Endothelial cell of umbilical vein (primary cell): ENCODE data around the gene CARD19. TPM values are rescaled to one million over a fixed set of nuclear protein-coding genes. Genes with fewer than 3 reads are reported as not detected.

Experiments used
- BruUV-seq: library from RNA; stranded (reverse); fragments of 400-500 nt; replicated peaks from 2 replicates; lab custom pipeline; 2021; lab: Mats Ljungman, UMichigan
- CTCF ChIA-PET: fragments of 300-600, 350-600 bp; sonication (Branson Sonifier 250); formaldehyde crosslinking; loops from one replicate; lab custom pipeline; 2021; ENCODE audit warnings: antibody characterized with exemption, inconsistent platforms; lab: Charles Lee
- POLR2A ChIA-PET: fragments of 300-600, 350-600 bp; sonication (Branson Sonifier 250); formaldehyde crosslinking; loops from one replicate; lab custom pipeline; 2021; ENCODE audit warnings: antibody characterized with exemption, inconsistent platforms; lab: Charles Lee
- DNase-seq: peaks from one replicate; pipeline ENCODE4 v3.0.0-alpha.2; 2011; ENCODE audit warnings: low read depth, low spot score
- FAIRE-seq: peaks from 2 replicates; lab custom pipeline; 2011; peaks lifted over from hg19 to GRCh38; lab: Jason Lieb, UNC
- H2AFZ ChIP-seq: 2 replicates; pipeline ENCODE4 v1.6.0; 2012; ENCODE audit warnings: low read depth, low read length, control low read depth, inconsistent platforms
- H3K27ac ChIP-seq: 2 replicates; pipeline ENCODE4 v1.5.1; 2011; ENCODE audit warnings: low read depth, mild to moderate bottlenecking, control low read depth, low read length, moderate library complexity; ENCODE audit not compliant: insufficient read depth
- H3K27me3 ChIP-seq, 2 experiments: 2 replicates each; pipeline versions ENCODE4 v1.6.0 to v1.6.1; 2011; ENCODE audit warnings: low read length in 2 of 2, mixed read lengths in 1 of 2; ENCODE audit not compliant: control insufficient read depth in 2 of 2, insufficient read depth in 2 of 2
- H3K36me3 ChIP-seq, 2 experiments: 2 replicates in 1 of 2; 3 replicates in 1 of 2; pipeline ENCODE4 v1.5.1; 2011; ENCODE audit warnings: low read length in 2 of 2, mild to moderate bottlenecking in 1 of 2, moderate library complexity in 1 of 2; ENCODE audit not compliant: control insufficient read depth in 2 of 2, insufficient read depth in 2 of 2; ENCODE audit errors: extremely low read depth in 1 of 2
- H3K4me1 ChIP-seq: 3 replicates; pipeline ENCODE4 v1.5.1; 2011; ENCODE audit warnings: mild to moderate bottlenecking, low read length; ENCODE audit not compliant: control insufficient read depth, insufficient read depth; ENCODE audit errors: extremely low read depth
- H3K4me2 ChIP-seq: 2 replicates; pipeline ENCODE4 v1.6.1; 2011; ENCODE audit warnings: low read length, control low read depth, mixed read lengths; ENCODE audit not compliant: insufficient read depth
- H3K4me3 ChIP-seq, 3 experiments: fragments of 200-600 bp in 1 of 3; sonication (generic), shearing (Covaris generic) in 1 of 3; replicated peaks in 1 of 3; 2 replicates each; pipeline ENCODE4 v1.5.1; 2011 to 2016; ENCODE audit warnings: control low read depth in 3 of 3, low read length in 3 of 3, mild to moderate bottlenecking in 2 of 3, inconsistent platforms in 1 of 3, low read depth in 1 of 3, moderate library complexity in 1 of 3; ENCODE audit not compliant: insufficient read depth in 1 of 3
- H3K79me2 ChIP-seq: 2 replicates; pipeline ENCODE4 v1.6.0; 2012; ENCODE audit warnings: low read length, inconsistent platforms; ENCODE audit not compliant: control insufficient read depth, insufficient read depth
- H3K9ac ChIP-seq: replicated peaks from 2 replicates; pipeline ENCODE3; 2011; ENCODE audit warnings: low read length, control low read depth; ENCODE audit not compliant: insufficient read depth; ENCODE audit errors: extremely low read depth
- H3K9me1 ChIP-seq: replicated peaks from 3 replicates; pipeline ENCODE4 v1.6.0; 2011; ENCODE audit warnings: mild to moderate bottlenecking, low read length; ENCODE audit not compliant: control insufficient read depth, insufficient read depth; ENCODE audit errors: extremely low read depth
- H3K9me3 ChIP-seq: replicated peaks from 2 replicates; pipeline ENCODE4 v1.5.1; 2012; ENCODE audit warnings: low read length, inconsistent platforms; ENCODE audit not compliant: control insufficient read depth, insufficient read depth
- H4K20me1 ChIP-seq: replicated peaks from 2 replicates; pipeline ENCODE3; 2011; ENCODE audit warnings: mild to moderate bottlenecking, low read length; ENCODE audit not compliant: control insufficient read depth, insufficient read depth; ENCODE audit errors: extremely low read depth
- EZH2 ChIP-seq: IDR thresholded peaks from 2 replicates; pipeline ENCODE4 v1.6.1; 2012; ENCODE audit warnings: borderline replicate concordance, low read depth, mild to moderate bottlenecking, moderate library complexity, low read length, inconsistent platforms; ENCODE audit not compliant: severe bottlenecking
- FOS ChIP-seq: IDR thresholded peaks from 2 replicates; pipeline ENCODE4 v1.6.1; 2011; ENCODE audit warnings: mild to moderate bottlenecking, low read length, moderate library complexity, borderline replicate concordance; ENCODE audit not compliant: insufficient read depth
- GATA2 ChIP-seq: IDR thresholded peaks from 2 replicates; pipeline ENCODE4 v1.7.0; 2011; ENCODE audit warnings: low read depth, mild to moderate bottlenecking, moderate library complexity, mixed read lengths, low read length; ENCODE audit not compliant: insufficient read length, insufficient read depth
- JUN ChIP-seq: IDR thresholded peaks from 2 replicates; pipeline ENCODE4 v1.6.1; 2011; ENCODE audit warnings: borderline replicate concordance, low read depth; ENCODE audit not compliant: insufficient read length, insufficient read depth
- MAX ChIP-seq: IDR thresholded peaks from 2 replicates; pipeline ENCODE4 v1.6.1; 2011; ENCODE audit not compliant: insufficient read depth, insufficient read length
- MYC ChIP-seq: IDR thresholded peaks from one replicate; pipeline ENCODE4 v1.6.1; 2011; ENCODE audit warnings: mild to moderate bottlenecking, low read depth, low read length
- POLR2A ChIP-seq: IDR thresholded peaks from 2 replicates; pipeline ENCODE4 v1.6.1; 2012; ENCODE audit warnings: low read depth, mild to moderate bottlenecking, control low read depth, low read length
- POLR2AphosphoS5 ChIP-seq: IDR thresholded peaks from 2 replicates; pipeline ENCODE4 v1.6.1; 2012; ENCODE audit warnings: low read depth, mild to moderate bottlenecking, control low read depth, low read length, moderate library complexity; ENCODE audit not compliant: insufficient read depth
- dilution Hi-C: fragments of 300-500 bp; cut with MboI; formaldehyde crosslinking; loops from one replicate; pipeline ENCODE4 v1.15.0; 2019; ENCODE audit warnings: low sequenced_read_pairs; ENCODE audit not compliant: extremely low pct_ligation_motif_present
- intact Hi-C: fragments of 100-400 bp; cut with micrococcal nuclease; formaldehyde crosslinking; loops from one replicate; pipeline ENCODE4 v1.10.0; 2022
- polyA plus RNA-seq, 4 experiments: library from polyadenylated mRNA; depleted of rRNA in 3 of 4; stranded (reverse) in 3 of 4; unstranded in 1 of 4; fragments of >200 nt; gene quantifications; 2 replicates each; pipeline versions ENCODE4 v1.2.1 to v1.2.3, GENCODE V29; 2011 to 2012; ENCODE audit warnings: missing spikeins in 1 of 4
- total RNA-seq: library from RNA; stranded (reverse); gene quantifications from 2 replicates; pipeline ENCODE4 v1.2.3, GENCODE V29; 2021
- TF ChIP-seq, protein P1 (sequence below), 2 donors: IDR thresholded peaks; 1 replicate in 1 of 2; 2 replicates in 1 of 2; pipeline ENCODE4 v1.5.1; 2011; ENCODE audit warnings: low read length in 2 of 2, mild to moderate bottlenecking in 2 of 2, moderate library complexity in 2 of 2, control low read depth in 1 of 2, inconsistent platforms in 1 of 2, low read depth in 1 of 2; ENCODE audit not compliant: insufficient read depth in 1 of 2; ENCODE audit errors: extremely low read depth in 1 of 2

Gene CARD19
- total and polyA plus RNA-seq, 2 donors (not counting 3 experiments of a cell fraction or from before 2014, with no cell fraction given), result 45.7 to 148 TPM

DNA sequence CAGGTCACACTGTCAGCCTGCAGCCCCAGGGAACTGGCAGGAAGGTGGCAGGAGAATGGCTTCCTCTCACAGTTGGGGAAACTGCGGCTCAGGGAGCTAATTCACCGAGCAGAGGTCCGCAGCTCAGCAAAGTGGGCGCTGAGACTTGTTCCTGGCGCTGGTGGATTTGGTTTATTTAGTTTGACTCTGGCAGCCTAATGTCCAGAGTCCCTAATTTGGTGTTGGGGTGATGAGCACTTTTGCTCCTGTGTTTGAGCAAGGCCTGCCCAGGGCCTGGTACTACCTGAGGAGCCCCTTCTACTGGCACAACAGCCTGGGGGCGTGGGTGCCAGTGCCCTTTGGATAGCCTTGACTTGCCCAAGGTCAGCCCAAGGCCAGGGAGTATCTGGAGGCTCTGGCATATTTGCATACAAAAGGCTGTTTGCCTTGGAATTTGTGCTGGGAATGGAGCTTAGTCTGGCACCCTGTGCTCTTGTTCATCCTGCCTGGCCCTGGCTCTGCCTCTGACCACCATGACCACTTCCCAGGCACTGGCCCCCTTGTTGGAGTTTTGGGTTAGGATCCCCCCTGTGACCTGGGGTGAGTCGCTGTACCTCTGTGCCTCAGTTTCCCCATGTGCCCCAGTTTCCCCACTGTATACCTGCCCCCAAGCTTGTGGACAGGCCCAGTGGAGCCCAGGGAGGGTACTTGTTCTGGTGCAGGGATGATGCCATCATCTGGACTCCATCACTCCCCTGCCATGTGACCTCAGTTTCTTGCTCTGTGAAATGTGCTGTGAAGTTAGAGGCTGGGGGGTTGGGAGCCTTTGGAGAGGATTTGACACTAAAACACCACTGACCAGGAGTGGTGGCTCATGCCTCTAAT is 36.1 kb upstream of the CARD19 start:
- ChIA-PET CTCF (interaction anchor here (1.0 kb wide), 1 partner anchor 32 kb away, joined by 3 read pairs; no protein-coding TSS in a partner anchor), POLR2A (no interaction called here)
- Histone ChIP-seq H3K27ac (no peak overlapping the region), H3K79me2 (no peaks in the 10 kb centered on the region), H3K4me3 (no peak overlapping the region), H3K4me1 (no peaks in the 10 kb centered on the region), H3K27me3 (peaks cover 0 to 2% of the 10 kb centered on the region in 2 experiments), H3K36me3 (no peaks in the 10 kb centered on the region), H4K20me1 (no peaks in the 10 kb centered on the region), H2AFZ (no peak overlapping the region), H3K4me2 (no peak overlapping the region), H3K9ac (no peak overlapping the region), H3K9me3 (no peaks in the 10 kb centered on the region), H3K9me1 (no peaks in the 10 kb centered on the region)
- no TSS peak for BruUV-seq
- DNase-seq (no peak), FAIRE-seq (no peak)
- intact Hi-C loops, result loop anchor here (5.0 kb wide), 1 partner anchor 32 kb away; no protein-coding TSS in a partner anchor
- TF ChIP-seq POLR2A (no peak), GATA2 (no peak), FOS (no peak), MYC (no peak), EZH2 (no peak), JUN (no peak), MAX (no peak), POLR2AphosphoS5 (no peak)
- TF ChIP-seq, protein P1, sequence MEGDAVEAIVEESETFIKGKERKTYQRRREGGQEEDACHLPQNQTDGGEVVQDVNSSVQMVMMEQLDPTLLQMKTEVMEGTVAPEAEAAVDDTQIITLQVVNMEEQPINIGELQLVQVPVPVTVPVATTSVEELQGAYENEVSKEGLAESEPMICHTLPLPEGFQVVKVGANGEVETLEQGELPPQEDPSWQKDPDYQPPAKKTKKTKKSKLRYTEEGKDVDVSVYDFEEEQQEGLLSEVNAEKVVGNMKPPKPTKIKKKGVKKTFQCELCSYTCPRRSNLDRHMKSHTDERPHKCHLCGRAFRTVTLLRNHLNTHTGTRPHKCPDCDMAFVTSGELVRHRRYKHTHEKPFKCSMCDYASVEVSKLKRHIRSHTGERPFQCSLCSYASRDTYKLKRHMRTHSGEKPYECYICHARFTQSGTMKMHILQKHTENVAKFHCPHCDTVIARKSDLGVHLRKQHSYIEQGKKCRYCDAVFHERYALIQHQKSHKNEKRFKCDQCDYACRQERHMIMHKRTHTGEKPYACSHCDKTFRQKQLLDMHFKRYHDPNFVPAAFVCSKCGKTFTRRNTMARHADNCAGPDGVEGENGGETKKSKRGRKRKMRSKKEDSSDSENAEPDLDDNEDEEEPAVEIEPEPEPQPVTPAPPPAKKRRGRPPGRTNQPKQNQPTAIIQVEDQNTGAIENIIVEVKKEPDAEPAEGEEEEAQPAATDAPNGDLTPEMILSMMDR (IDR thresholded peaks at IDR 0.05; ENCODE audit: extremely low read depth in 1 of 2, insufficient read depth in 1 of 2, low read depth in 1 of 2, low read length in 2 of 2), result no peak
- dilution Hi-C loops, result no loop called here
